H1 (cell line): ENCODE results near the gene POTEE. TPM values are rescaled to one million over a fixed set of nuclear protein-coding genes. Genes with fewer than 3 reads are reported as not detected.
"Not testable (repeated sequence)": the region's sequence is repeated elsewhere in the genome, so short reads cannot be mapped to it uniquely, and the experiment has no call there.

Source experiments
- CTCF ChIA-PET: fragments of 300-600 bp; sonication (Branson Sonifier 250); formaldehyde crosslinking; loops from one replicate; lab custom pipeline; 2021; ENCODE audit not compliant: partially characterized antibody; lab: Charles Lee
- POLR2A ChIA-PET: fragments of 300-600 bp; sonication (Branson Sonifier 250); formaldehyde crosslinking; loops from one replicate; lab custom pipeline; 2021; ENCODE audit warnings: inconsistent platforms; ENCODE audit not compliant: partially characterized antibody; lab: Charles Lee
- DNase-seq, 2 experiments: peaks; one replicate each; pipeline versions ENCODE4 v3.0.0 to v3.0.0-alpha.2; 2010 to 2022; ENCODE audit warnings: low spot score in 2 of 2, low read depth in 1 of 2, mixed read lengths in 1 of 2
- FAIRE-seq: peaks from 2 replicates; lab custom pipeline; 2011; peaks lifted over from hg19 to GRCh38; lab: Jason Lieb, UNC
- H2AFZ ChIP-seq: 2 replicates; pipeline ENCODE4 v1.8.1; 2012; ENCODE audit warnings: low read length, inconsistent platforms
- H2AK5ac ChIP-seq: 2 replicates; pipeline ENCODE4 v1.6.1; 2013; ENCODE audit warnings: low read depth, low read length
- H2BK120ac ChIP-seq: replicated peaks from 2 replicates; pipeline ENCODE3; 2013; ENCODE audit warnings: low read depth, low read length, inconsistent platforms
- H2BK12ac ChIP-seq: 2 replicates; pipeline ENCODE4 v1.6.1; 2013; ENCODE audit warnings: low read depth, low read length
- H2BK15ac ChIP-seq: 2 replicates; pipeline ENCODE4 v1.6.1; 2013; ENCODE audit warnings: low read length
- H2BK20ac ChIP-seq: 2 replicates; pipeline ENCODE4 v1.6.1; 2013; ENCODE audit warnings: low read length
- H2BK5ac ChIP-seq: 2 replicates; pipeline ENCODE4 v1.6.1; 2013; ENCODE audit warnings: low read depth, low read length
- H3K14ac ChIP-seq: 2 replicates; pipeline ENCODE4 v1.6.1; 2013; ENCODE audit warnings: inconsistent platforms; ENCODE audit not compliant: insufficient read length
- H3K18ac ChIP-seq: 2 replicates; pipeline ENCODE4 v1.6.1; 2013; ENCODE audit warnings: low read length; ENCODE audit errors: extremely low read depth
- H3K23ac ChIP-seq: 2 replicates; pipeline ENCODE4 v1.6.1; 2013; ENCODE audit warnings: inconsistent platforms; ENCODE audit not compliant: insufficient read length
- H3K23me2 ChIP-seq: 2 replicates; pipeline ENCODE4 v1.6.1; 2013; ENCODE audit warnings: low read depth, low read length
- H3K27ac ChIP-seq: 2 replicates; pipeline ENCODE4 v1.6.1; 2011; ENCODE audit warnings: low read depth, low read length, inconsistent platforms
- H3K27me3 ChIP-seq, 4 experiments: replicated peaks in 1 of 4; 1 replicate in 1 of 4; 2 replicates in 3 of 4; pipeline versions ENCODE4 v1.6.1 to v1.8.1; 2011 to 2013; ENCODE audit warnings: low read length in 3 of 4, mild to moderate bottlenecking in 3 of 4, inconsistent platforms in 2 of 4, mixed read lengths in 2 of 4, moderate library complexity in 1 of 4; ENCODE audit not compliant: control insufficient read depth in 3 of 4, insufficient read depth in 3 of 4; ENCODE audit errors: extremely low read depth in 1 of 4
- H3K36me3 ChIP-seq, 4 experiments: 2 replicates each; pipeline versions ENCODE4 v1.6.1 to v1.8.1; 2011 to 2013; ENCODE audit warnings: mild to moderate bottlenecking in 4 of 4, low read length in 3 of 4, moderate library complexity in 2 of 4, control low read depth in 1 of 4, inconsistent platforms in 1 of 4; ENCODE audit not compliant: insufficient read depth in 4 of 4, control insufficient read depth in 2 of 4
- H3K4ac ChIP-seq: replicated peaks from 2 replicates; pipeline ENCODE3; 2013; ENCODE audit warnings: low read length, low read depth, mixed read lengths, inconsistent platforms; ENCODE audit not compliant: insufficient read length
- H3K4me1 ChIP-seq, 4 experiments: replicated peaks in 1 of 4; 1 replicate in 1 of 4; 2 replicates in 3 of 4; pipeline versions ENCODE4 v1.6.1 to v1.8.1; 2011 to 2013; ENCODE audit warnings: low read length in 3 of 4, inconsistent platforms in 2 of 4, mixed read lengths in 1 of 4; ENCODE audit not compliant: insufficient read depth in 4 of 4, control insufficient read depth in 3 of 4
- H3K4me2 ChIP-seq, 2 experiments: 2 replicates each; pipeline versions ENCODE4 v1.6.1 to v1.8.1; 2011 to 2013; ENCODE audit warnings: low read depth in 2 of 2, low read length in 2 of 2, control low read depth in 1 of 2, inconsistent platforms in 1 of 2, mild to moderate bottlenecking in 1 of 2; ENCODE audit not compliant: insufficient read depth in 1 of 2
- H3K4me3 ChIP-seq, 4 experiments: fragments of 200-600, 300-600 bp in 1 of 4; sonication (generic), shearing (Covaris generic), sonication (Bioruptor Twin) in 1 of 4; 2 replicates each; pipeline versions ENCODE4 v1.5.1 to v1.8.1; 2011 to 2016; ENCODE audit warnings: low read length in 4 of 4, low read depth in 3 of 4, control low read depth in 2 of 4, inconsistent platforms in 2 of 4, mild to moderate bottlenecking in 2 of 4, mixed read lengths in 1 of 4, moderate library complexity in 1 of 4; ENCODE audit not compliant: insufficient read depth in 2 of 4; ENCODE audit errors: extremely low read depth in 1 of 4
- H3K56ac ChIP-seq: replicated peaks from 2 replicates; pipeline ENCODE3; 2013; ENCODE audit warnings: low read depth, mild to moderate bottlenecking, mixed read lengths, low read length, inconsistent platforms; ENCODE audit not compliant: insufficient read length
- H3K79me1 ChIP-seq: 2 replicates; pipeline ENCODE4 v1.6.1; 2013; ENCODE audit warnings: low read depth, low read length, control low read depth
- H3K79me2 ChIP-seq, 2 experiments: 2 replicates each; pipeline versions ENCODE4 v1.6.1 to v1.8.1; 2012 to 2013; ENCODE audit warnings: low read length in 2 of 2, mild to moderate bottlenecking in 2 of 2, inconsistent platforms in 1 of 2; ENCODE audit not compliant: insufficient read depth in 2 of 2, control insufficient read depth in 1 of 2
- H3K9ac ChIP-seq, 4 experiments: replicated peaks in 1 of 4; 1 replicate in 1 of 4; 2 replicates in 3 of 4; pipeline versions ENCODE4 v1.6.1 to v1.8.1; 2011 to 2013; ENCODE audit warnings: low read depth in 3 of 4, low read length in 3 of 4, control low read depth in 2 of 4, mild to moderate bottlenecking in 2 of 4, moderate library complexity in 2 of 4, inconsistent platforms in 1 of 4; ENCODE audit errors: extremely low read depth in 1 of 4
- H3K9me3 ChIP-seq, 2 experiments: 2 replicates each; pipeline versions ENCODE4 v1.6.1 to v1.8.1; 2012 to 2013; ENCODE audit warnings: mild to moderate bottlenecking in 2 of 2, moderate library complexity in 2 of 2, control low read depth in 1 of 2, inconsistent platforms in 1 of 2, low read depth in 1 of 2, low read length in 1 of 2, mixed read lengths in 1 of 2; ENCODE audit not compliant: insufficient read depth in 2 of 2
- H4K20me1 ChIP-seq, 2 experiments: replicated peaks in 1 of 2; 2 replicates each; pipeline versions ENCODE3 to v1.8.1; 2011 to 2013; ENCODE audit warnings: inconsistent platforms in 2 of 2, low read length in 2 of 2, mild to moderate bottlenecking in 1 of 2; ENCODE audit not compliant: insufficient read depth in 2 of 2, control insufficient read depth in 1 of 2
- H4K5ac ChIP-seq: 2 replicates; pipeline ENCODE4 v1.6.1; 2013; ENCODE audit warnings: low read length, low read depth, mixed read lengths, inconsistent platforms; ENCODE audit not compliant: insufficient read length
- H4K8ac ChIP-seq: 2 replicates; pipeline ENCODE4 v1.8.0; 2013; ENCODE audit warnings: mild to moderate bottlenecking, moderate library complexity, low read length, inconsistent platforms; ENCODE audit not compliant: insufficient read depth; ENCODE audit errors: extremely low read depth
- H4K91ac ChIP-seq: replicated peaks from 2 replicates; pipeline ENCODE3; 2013; ENCODE audit warnings: low read length, mixed read lengths, inconsistent platforms; ENCODE audit not compliant: insufficient read length
- WGBS, 2 experiments: shearing (Covaris generic) in 1 of 2; methylation state at CpG; one replicate each; pipeline versions ENCODE4 v1.1.6 to v1.1.7; 2013 to 2015; ENCODE audit warnings: low lambda C conversion rate in 2 of 2, mixed read lengths in 2 of 2, inconsistent platforms in 1 of 2, low coverage in 1 of 2, missing lambda C conversion rate in 1 of 2; ENCODE audit not compliant: insufficient replicate concordance in 2 of 2, insufficient coverage in 1 of 2, insufficient read length in 1 of 2; ENCODE audit errors: extremely low coverage in 1 of 2, missing lambda C conversion rate in 1 of 2; 5-methylcytosine and 5-hydroxymethylcytosine counted together
- polyA plus RNA-seq, 7 experiments: library from polyadenylated mRNA; depleted of rRNA in 3 of 7; stranded (reverse) in 5 of 7; unstranded in 2 of 7; fragments of >200 nt in 5 of 7; fragments of 200-250 nt in 2 of 7; gene quantifications; 1 replicate in 5 of 7; 2 replicates in 1 of 7; 4 replicates in 1 of 7; pipeline versions ENCODE4 v1.2.1 to v1.2.3, GENCODE V29; 2011 to 2013; ENCODE audit warnings: missing spikeins in 2 of 7, mixed read lengths in 2 of 7
- total RNA-seq: library from RNA; stranded (reverse); fragmentation: NEBNext Ultra II Directional; extraction: Animal tissue kit (Norgen Biotek cat#: 25700); gene quantifications from 2 replicates; pipeline ENCODE4 v1.2.1, GENCODE V29; 2021

The POTEE gene
- total and polyA plus RNA-seq, 2 of the 8 experiments (the other 6 are each of a cell fraction or from before 2014, with no cell fraction given): 0.30 to 0.41 TPM

GRCh38 chr2:131193421-131193820, 15.9 kb upstream of the POTEE start:
- H3K4me3 ChIP-seq, H3K27ac ChIP-seq, H3K36me3 ChIP-seq, H3K9ac ChIP-seq, H2BK5ac ChIP-seq, H2AFZ ChIP-seq, CTCF ChIA-PET, H3K56ac ChIP-seq, H2BK15ac ChIP-seq, H3K18ac ChIP-seq, FAIRE-seq, H2AK5ac ChIP-seq, H3K79me2 ChIP-seq, H3K9me3 ChIP-seq, H3K4me1 ChIP-seq, DNase-seq, H4K20me1 ChIP-seq, H4K91ac ChIP-seq, H3K4ac ChIP-seq, H4K8ac ChIP-seq, H3K27me3 ChIP-seq, H3K23ac ChIP-seq, H3K14ac ChIP-seq, H2BK20ac ChIP-seq, H3K4me2 ChIP-seq, POLR2A ChIA-PET, H3K23me2 ChIP-seq, H4K5ac ChIP-seq, H3K79me1 ChIP-seq, H2BK12ac ChIP-seq, H2BK120ac ChIP-seq: not testable (repeated sequence)
- 38% methylated on average over 3 of the region's 3 CpGs; no CpG with 5 or more reads in 1 of the 2 experiments for WGBS, 2 experiments

- not testable (repeated sequence) for H2BK5ac ChIP-seq
Measured at GRCh38 chr2:131196186-131196585, 13.2 kb upstream of the POTEE start.

More at GRCh38 chr2:131196186-131196585, 13.2 kb upstream of the POTEE start:
- H3K18ac ChIP-seq, H4K91ac ChIP-seq, FAIRE-seq, H3K79me2 ChIP-seq, H2BK120ac ChIP-seq, H3K23me2 ChIP-seq, H2BK20ac ChIP-seq, H2AFZ ChIP-seq, H3K79me1 ChIP-seq, H4K8ac ChIP-seq, DNase-seq, H3K27ac ChIP-seq, H2BK12ac ChIP-seq, H4K20me1 ChIP-seq, H3K27me3 ChIP-seq, H3K4me2 ChIP-seq, H3K14ac ChIP-seq, H3K56ac ChIP-seq, H3K9ac ChIP-seq, H2BK15ac ChIP-seq, H3K4ac ChIP-seq, H3K9me3 ChIP-seq, H2AK5ac ChIP-seq, H4K5ac ChIP-seq, H3K4me1 ChIP-seq, H3K23ac ChIP-seq, CTCF ChIA-PET, POLR2A ChIA-PET, H3K36me3 ChIP-seq, H3K4me3 ChIP-seq: not testable (repeated sequence)
- 90% methylated on average over 2 of the region's 2 CpGs; no CpG with 5 or more reads in 1 of the 2 experiments for WGBS, 2 experiments
